Brain microvascular endothelial cell (primary cell): ENCODE data around the gene CNTLN.
"Not testable (repeated sequence)": the region's sequence is repeated elsewhere in the genome, so short reads cannot be mapped to it uniquely, and the experiment has no call there.

ENCODE experiments used
- DNase-seq: peaks from one replicate; pipeline ENCODE4 v3.0.0-alpha.2; 2020
- H3K27ac ChIP-seq: fragments of 250-450 bp; sonication (Bioruptor Pico); 2 replicates; pipeline ENCODE4 v1.5.1; 2020; ENCODE audit warnings: mild to moderate bottlenecking, moderate library complexity
- H3K27me3 ChIP-seq: fragments of 250-450 bp; sonication (Bioruptor Pico); replicated peaks from 2 replicates; pipeline ENCODE4 v1.5.1; 2020; ENCODE audit warnings: mild to moderate bottlenecking
- H3K36me3 ChIP-seq: fragments of 250-450 bp; sonication (Bioruptor Pico); replicated peaks from 2 replicates; pipeline ENCODE4 v1.5.1; 2020; ENCODE audit warnings: mild to moderate bottlenecking
- H3K4me3 ChIP-seq: 2 replicates; pipeline ENCODE4 v1.5.1; 2011; ENCODE audit warnings: low read depth, mild to moderate bottlenecking, control low read depth, low read length, moderate library complexity
- CTCF ChIP-seq: IDR thresholded peaks from 2 replicates; pipeline ENCODE4 v1.5.1; 2011; ENCODE audit warnings: low read depth, mild to moderate bottlenecking, moderate library complexity, low read length, control low read depth, inconsistent platforms; ENCODE audit errors: missing control alignments
- in situ Hi-C: cut with HindIII; loops from 2 replicates; pipeline ENCODE4 v1.10.0; 2017; ENCODE audit warnings: low sequenced_read_pairs, low pct_ligation_motif_present

CNTLN gene

GRCh38 chr9:17521100-17521855 lies 386.4 kb downstream of the CNTLN start:
- Histone ChIP-seq H3K27me3 (no peaks in the 10 kb centered on the region), H3K27ac (no peak overlapping the region), H3K36me3 (no peaks in the 10 kb centered on the region), H3K4me3 (no peak overlapping the region)
- TF ChIP-seq CTCF, result no peak
- no peak for DNase-seq
- in situ Hi-C loops, result no loop called here

- H3K27me3 ChIP-seq, DNase-seq, H3K4me3 ChIP-seq, H3K36me3 ChIP-seq, H3K27ac ChIP-seq, in situ Hi-C loops: not testable (repeated sequence)
Measured at GRCh38 chr9:17526726-17527125, 391.9 kb downstream of the CNTLN start.

- H3K4me3 ChIP-seq, result no peak overlapping the region
- no peaks in the 10 kb centered on the region for H3K36me3 ChIP-seq
- TF ChIP-seq CTCF, result peak; percentile 12
- H3K27me3 ChIP-seq, result no peaks in the 10 kb centered on the region
- in situ Hi-C loops, result no loop called here
- DNase-seq, result no peak
- H3K27ac ChIP-seq, result no peak overlapping the region
Measured at GRCh38 chr9:17528859-17529258, 394.0 kb downstream of the CNTLN start.

- in situ Hi-C loops, result no loop called here
- Histone ChIP-seq H3K27ac (no peak overlapping the region), H3K36me3 (no peaks in the 10 kb centered on the region), H3K27me3 (no peaks in the 10 kb centered on the region), H3K4me3 (peak overlapping the region; percentile 7)
- TF ChIP-seq CTCF, result peak; percentile 78
- DNase-seq, result peak; percentile 74
Measured at GRCh38 chr9:17531642-17532254, 396.9 kb downstream of the CNTLN start.

GRCh38 chr9:17532461-17532860 lies 397.6 kb downstream of the CNTLN start:
- no peak overlapping the region for H3K4me3 ChIP-seq
- in situ Hi-C loops, result no loop called here
- no peaks in the 10 kb centered on the region for H3K36me3 ChIP-seq
- TF ChIP-seq CTCF, result no peak
- no peak overlapping the region for H3K27ac ChIP-seq
- H3K27me3 ChIP-seq, result no peaks in the 10 kb centered on the region
- no peak for DNase-seq

- no peaks in the 10 kb centered on the region for H3K36me3 ChIP-seq
- no peak overlapping the region for H3K4me3 ChIP-seq
- no peak for DNase-seq
- no peaks in the 10 kb centered on the region for H3K27me3 ChIP-seq
- no peak for TF ChIP-seq CTCF
- no peak overlapping the region for H3K27ac ChIP-seq
- in situ Hi-C loops, result no loop called here
Measured at GRCh38 chr9:17535176-17535575, 400.3 kb downstream of the CNTLN start.
